Thyroid gland (tissue), 4 donors: ENCODE results near the gene NR2C1. TPM values are rescaled to one million over a fixed set of nuclear protein-coding genes. Genes with fewer than 3 reads are reported as not detected.
A peak's percentile ranks its signal among the peaks of the same experiment; 100 is the strongest.

Experiments used
- DNase-seq, 2 donors: peaks; one replicate each; pipeline ENCODE4 v3.0.0-alpha.2; 2019
- H3K27ac ChIP-seq, 3 donors: fragments of 200-600 bp; sonication (generic); 1 replicate in 2 of 3; 2 replicates in 1 of 3; pipeline ENCODE4 v1.5.1; 2016 to 2019; ENCODE audit warnings: mild to moderate bottlenecking in 1 of 3, moderate library complexity in 1 of 3
- H3K27me3 ChIP-seq: fragments of 200-600 bp; sonication (generic); one replicate; pipeline ENCODE4 v1.5.1; 2019
- H3K36me3 ChIP-seq, 2 donors: fragments of 200-600 bp; sonication (generic); one replicate each; pipeline ENCODE4 v1.5.1; 2016 to 2019
- H3K4me1 ChIP-seq, 2 donors: fragments of 200-600 bp; sonication (generic); one replicate each; pipeline ENCODE4 v1.5.1; 2017 to 2019
- H3K4me3 ChIP-seq, 3 donors: fragments of 200-600 bp; sonication (generic); replicated peaks in 1 of 3; 1 replicate in 2 of 3; 2 replicates in 1 of 3; pipeline ENCODE4 v1.5.1; 2016; ENCODE audit warnings: mild to moderate bottlenecking in 1 of 3
- H3K9me3 ChIP-seq: fragments of 200-600 bp; sonication (generic); one replicate; pipeline ENCODE4 v1.5.1; 2017
- CTCF ChIP-seq, 6 experiments: fragments of 200-600 bp in 3 of 6; fragments of 450-650 bp in 3 of 6; sonication (generic) in 3 of 6; IDR thresholded peaks; one replicate each; pipeline ENCODE4 v1.5.1; 2016 to 2019; ENCODE audit warnings: antibody characterized with exemption in 6 of 6, mild to moderate bottlenecking in 2 of 6, inconsistent platforms in 1 of 6, moderate library complexity in 1 of 6
- POLR2A ChIP-seq, 2 donors: fragments of 450-650 bp; IDR thresholded peaks; one replicate each; pipeline ENCODE4 v1.6.1; 2017; ENCODE audit warnings: antibody characterized with exemption in 2 of 2, mild to moderate bottlenecking in 2 of 2, moderate library complexity in 1 of 2
- WGBS, 2 donors: methylation state at CpG; one replicate each; pipeline ENCODE4 v1.1.5; 2017; 5-methylcytosine and 5-hydroxymethylcytosine counted together
- intact Hi-C: fragments of 100-400 bp; cut with DNase I; formaldehyde crosslinking; loops from one replicate; pipeline ENCODE4 v1.15.1; 2023
- total RNA-seq, 4 donors: library from RNA; depleted of rRNA; stranded (reverse); fragments of >200 nt; gene quantifications; one replicate each; pipeline ENCODE4 v1.2.3, GENCODE V29; 2016

NR2C1 gene
- total RNA-seq, 4 donors from 2014 or later: 69.6 to 248 (median 103) TPM

DNA sequence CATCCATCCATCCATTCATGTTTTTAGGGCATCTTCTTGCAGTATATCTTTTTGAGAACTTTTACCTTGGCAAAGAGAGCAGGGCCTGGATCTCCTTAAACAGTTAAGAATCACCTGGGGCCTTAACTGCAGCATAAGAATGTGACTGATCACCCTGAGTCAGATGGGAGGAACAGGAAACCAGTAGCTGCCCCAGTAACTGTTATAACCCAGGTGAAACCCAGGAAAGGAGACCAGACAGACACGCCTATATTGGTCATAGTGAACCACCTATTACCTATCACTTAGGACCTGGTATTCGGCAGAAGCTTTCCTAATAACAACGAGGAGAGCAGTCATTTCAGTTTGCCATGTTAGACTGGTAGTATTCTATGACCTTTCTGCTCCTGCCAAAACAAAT lies 43.4 kb upstream of the NR2C1 start:
- Histone ChIP-seq H3K27ac (peak overlapping the region in 2 of 3 donors; percentile 31 to 86), H3K4me1 (peaks cover 18 to 28% of the 10 kb centered on the region in 2 donors), H3K36me3 (no peaks in the 10 kb centered on the region), H3K4me3 (no peak overlapping the region), H3K9me3 (no peaks in the 10 kb centered on the region), H3K27me3 (no peaks in the 10 kb centered on the region)
- no peak for DNase-seq
- WGBS, 2 donors: 66 to 80% methylated on average over 3 of the region's 3 CpGs
- intact Hi-C loops: loop anchor here (2.0 to 10.0 kb wide), 3 partner anchors 101 to 418 kb away; partner anchors contain the start of genes FGD6 and VEZT
- TF ChIP-seq POLR2A (IDR thresholded peaks at IDR 0.05): no peak
- no peak for TF ChIP-seq CTCF (IDR thresholded peaks at IDR 0.05)

GRCh38 chr12:95116341-95116740 lies 42.9 kb upstream of the NR2C1 start:
- intact Hi-C loops: loop anchor here (2.0 to 10.0 kb wide), 3 partner anchors 101 to 418 kb away; partner anchors contain the start of genes FGD6 and VEZT
- no peak for TF ChIP-seq POLR2A (IDR thresholded peaks at IDR 0.05)
- no peak for TF ChIP-seq CTCF (IDR thresholded peaks at IDR 0.05)
- H3K27me3 ChIP-seq: no peaks in the 10 kb centered on the region
- no peak for DNase-seq
- no peaks in the 10 kb centered on the region for H3K36me3 ChIP-seq
- no peak overlapping the region for H3K4me3 ChIP-seq
- peak overlapping the region in 1 of 3 donors; percentile 31 for H3K27ac ChIP-seq
- no peaks in the 10 kb centered on the region for H3K9me3 ChIP-seq
- peaks cover 18 to 28% of the 10 kb centered on the region in 2 donors for H3K4me1 ChIP-seq
- 74 to 78% methylated on average over 4 of the region's 4 CpGs for WGBS, 2 donors

GRCh38 chr12:95115641-95116040 lies 42.2 kb upstream of the NR2C1 start:
- TF ChIP-seq POLR2A (IDR thresholded peaks at IDR 0.05) (no peak), CTCF (IDR thresholded peaks at IDR 0.05) (no peak)
- peaks cover 18 to 28% of the 10 kb centered on the region in 2 donors for H3K4me1 ChIP-seq
- intact Hi-C loops: loop anchor here (2.0 to 10.0 kb wide), 3 partner anchors 102 to 419 kb away; partner anchors contain the start of genes FGD6 and VEZT
- no peaks in the 10 kb centered on the region for H3K9me3 ChIP-seq
- WGBS, 2 donors: 79 to 84% methylated on average over 7 of the region's 7 CpGs
- H3K4me3 ChIP-seq: no peak overlapping the region
- H3K27me3 ChIP-seq: no peaks in the 10 kb centered on the region
- DNase-seq: no peak
- no peaks in the 10 kb centered on the region for H3K36me3 ChIP-seq
- H3K27ac ChIP-seq: no peak overlapping the region

- Histone ChIP-seq H3K4me3 (no peak overlapping the region), H3K27ac (no peak overlapping the region), H3K27me3 (no peaks in the 10 kb centered on the region), H3K36me3 (no peaks in the 10 kb centered on the region), H3K9me3 (no peaks in the 10 kb centered on the region), H3K4me1 (peaks cover 18 to 28% of the 10 kb centered on the region in 2 donors)
- DNase-seq: no peak
- TF ChIP-seq POLR2A (IDR thresholded peaks at IDR 0.05) (no peak), CTCF (IDR thresholded peaks at IDR 0.05) (no peak)
- intact Hi-C loops: loop anchor here (5.0 to 10.0 kb wide), 2 partner anchors 102 to 420 kb away; partner anchors contain the start of genes FGD6 and VEZT
- 73 to 79% methylated on average over 3 of the region's 3 CpGs for WGBS, 2 donors
Observed at GRCh38 chr12:95114766-95115405, 41.5 kb upstream of the NR2C1 start.

DNA sequence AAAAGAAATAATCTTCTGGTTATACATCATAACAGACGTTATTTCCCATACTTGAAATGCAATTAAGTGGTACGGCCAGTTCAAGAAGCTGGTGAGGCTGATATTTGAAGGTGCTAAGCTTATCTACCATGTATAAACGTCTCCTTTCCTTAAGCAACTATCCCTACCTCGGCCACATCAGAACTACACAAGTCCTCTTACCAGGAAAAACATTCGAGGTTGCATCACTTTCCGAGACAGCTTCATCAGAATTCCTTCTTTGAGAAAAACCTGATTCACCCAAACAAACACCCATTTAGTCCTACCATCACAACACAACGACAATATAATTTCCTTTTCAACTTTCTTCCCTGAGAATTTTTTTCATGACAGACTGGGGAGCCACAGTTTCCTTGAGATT lies 33.9 kb upstream of the NR2C1 start:
- Histone ChIP-seq H3K4me3 (no peak overlapping the region), H3K4me1 (peaks cover 3 to 4% of the 10 kb centered on the region in 2 donors), H3K36me3 (peaks cover 3 to 5% of the 10 kb centered on the region in 2 donors), H3K27me3 (no peaks in the 10 kb centered on the region), H3K9me3 (no peaks in the 10 kb centered on the region), H3K27ac (no peak overlapping the region)
- intact Hi-C loops: no loop called here
- 83 to 85% methylated on average over 7 of the region's 7 CpGs for WGBS, 2 donors
- DNase-seq: no peak
- TF ChIP-seq POLR2A (IDR thresholded peaks at IDR 0.05) (no peak), CTCF (IDR thresholded peaks at IDR 0.05) (no peak)
